MM.1S (cell line): ENCODE results near the gene MAP3K3.

Source experiments
- DNase-seq: peaks from one replicate; pipeline ENCODE4 v3.0.0-alpha.2; 2015
- H2AFZ ChIP-seq: fragments of 300-600 bp; sonication (generic); 2 replicates; pipeline ENCODE4 v1.6.0; 2016; ENCODE audit warnings: antibody characterized with exemption, low read length
- H3F3A ChIP-seq: fragments of 300-600 bp; sonication (generic); 2 replicates; pipeline ENCODE4 v1.6.1; 2016; ENCODE audit warnings: mild to moderate bottlenecking, antibody characterized with exemption, low read length, moderate library complexity, mixed read lengths; ENCODE audit not compliant: insufficient read depth
- H3K27ac ChIP-seq: fragments of 300-600 bp; sonication (generic); 2 replicates; pipeline ENCODE4 v1.5.1; 2016; ENCODE audit warnings: mild to moderate bottlenecking, low read length
- H3K27me3 ChIP-seq: fragments of 300-600 bp; sonication (generic); replicated peaks from 2 replicates; pipeline ENCODE4 v1.6.0; 2016; ENCODE audit warnings: low read length; ENCODE audit not compliant: insufficient read depth
- H3K36me3 ChIP-seq: fragments of 300-600 bp; sonication (generic); replicated peaks from 2 replicates; pipeline ENCODE4 v1.6.1; 2016; ENCODE audit warnings: mild to moderate bottlenecking, low read length, mixed read lengths; ENCODE audit not compliant: insufficient read depth
- H3K4me1 ChIP-seq: fragments of 300-600 bp; sonication (generic); 2 replicates; pipeline ENCODE4 v1.6.1; 2016; ENCODE audit warnings: low read length, mixed read lengths
- H3K4me2 ChIP-seq: fragments of 300-600 bp; sonication (generic); 2 replicates; pipeline ENCODE4 v1.6.0; 2016; ENCODE audit warnings: low read depth, low read length
- H3K4me3 ChIP-seq: fragments of 300-600 bp; sonication (generic); 2 replicates; pipeline ENCODE4 v1.5.1; 2016; ENCODE audit warnings: low read length, mixed read lengths
- H3K79me2 ChIP-seq: fragments of 300-600 bp; sonication (generic); 2 replicates; pipeline ENCODE4 v1.6.1; 2016; ENCODE audit warnings: mixed run types, low read length, mixed read lengths
- H3K9ac ChIP-seq: fragments of 300-600 bp; sonication (generic); 2 replicates; pipeline ENCODE4 v1.6.1; 2016; ENCODE audit warnings: low read length, mixed read lengths
- H3K9me2 ChIP-seq: fragments of 300-600 bp; sonication (generic); replicated peaks from 2 replicates; pipeline ENCODE4 v1.6.1; 2016; ENCODE audit warnings: mild to moderate bottlenecking, low read length, mixed read lengths; ENCODE audit not compliant: insufficient read depth
- H3K9me3 ChIP-seq: fragments of 300-600 bp; sonication (generic); replicated peaks from 2 replicates; pipeline ENCODE4 v1.6.1; 2016; ENCODE audit warnings: mild to moderate bottlenecking, low read length, mixed read lengths; ENCODE audit not compliant: insufficient read depth
- H4K20me1 ChIP-seq: fragments of 300-600 bp; sonication (generic); 2 replicates; pipeline ENCODE4 v1.6.1; 2016; ENCODE audit warnings: mild to moderate bottlenecking, low read length, moderate library complexity, mixed read lengths; ENCODE audit not compliant: insufficient read depth
- EZH2 ChIP-seq: fragments of 300-600 bp; sonication (generic); optimal IDR thresholded peaks from 2 replicates; pipeline ENCODE3; 2017; ENCODE audit warnings: low read depth, mild to moderate bottlenecking, antibody characterized with exemption, low read length, mixed read lengths
- EZH2phosphoT487 ChIP-seq: fragments of 300-600 bp; sonication (generic); IDR thresholded peaks from 2 replicates; pipeline ENCODE4 v1.6.1; 2018; ENCODE audit warnings: antibody characterized with exemption, low read length
- TF ChIP-seq, protein P1 (sequence below): fragments of 300-600 bp; sonication (generic); IDR thresholded peaks from 2 replicates; pipeline ENCODE4 v1.5.1; 2016; ENCODE audit warnings: antibody characterized with exemption, low read length, mixed read lengths

MAP3K3 gene

DNA sequence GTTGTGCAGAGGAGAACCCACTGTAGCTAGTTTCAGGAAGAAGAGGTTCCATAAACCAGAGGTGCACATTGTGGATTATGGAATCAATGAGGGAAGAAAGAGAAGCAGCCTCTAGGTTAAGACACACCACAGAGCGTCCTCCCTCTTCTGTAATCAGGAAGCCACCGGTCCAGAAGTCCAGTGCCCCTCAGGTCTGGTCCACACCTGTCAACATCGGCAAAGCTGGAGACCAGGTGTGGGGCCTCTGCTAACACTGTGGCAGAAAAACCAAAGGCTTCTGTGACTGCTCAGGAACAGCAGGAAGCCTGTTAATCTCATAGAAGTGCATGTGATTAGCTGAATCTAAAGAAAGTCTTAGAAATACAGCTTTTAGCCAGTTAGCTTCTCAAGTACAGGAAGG, 54.4 kb downstream of the MAP3K3 start:
- H3K9me3 ChIP-seq = no peaks in the 10 kb centered on the region
- H2AFZ ChIP-seq = no peak overlapping the region
- H3F3A ChIP-seq = no peaks in the 10 kb centered on the region
- H3K27ac ChIP-seq = no peak overlapping the region
- H3K36me3 ChIP-seq = no peaks in the 10 kb centered on the region
- H4K20me1 ChIP-seq = no peaks in the 10 kb centered on the region
- no peak overlapping the region for H3K4me3 ChIP-seq
- TF ChIP-seq EZH2phosphoT487 (no peak), EZH2 (no peak)
- TF ChIP-seq, protein P1, sequence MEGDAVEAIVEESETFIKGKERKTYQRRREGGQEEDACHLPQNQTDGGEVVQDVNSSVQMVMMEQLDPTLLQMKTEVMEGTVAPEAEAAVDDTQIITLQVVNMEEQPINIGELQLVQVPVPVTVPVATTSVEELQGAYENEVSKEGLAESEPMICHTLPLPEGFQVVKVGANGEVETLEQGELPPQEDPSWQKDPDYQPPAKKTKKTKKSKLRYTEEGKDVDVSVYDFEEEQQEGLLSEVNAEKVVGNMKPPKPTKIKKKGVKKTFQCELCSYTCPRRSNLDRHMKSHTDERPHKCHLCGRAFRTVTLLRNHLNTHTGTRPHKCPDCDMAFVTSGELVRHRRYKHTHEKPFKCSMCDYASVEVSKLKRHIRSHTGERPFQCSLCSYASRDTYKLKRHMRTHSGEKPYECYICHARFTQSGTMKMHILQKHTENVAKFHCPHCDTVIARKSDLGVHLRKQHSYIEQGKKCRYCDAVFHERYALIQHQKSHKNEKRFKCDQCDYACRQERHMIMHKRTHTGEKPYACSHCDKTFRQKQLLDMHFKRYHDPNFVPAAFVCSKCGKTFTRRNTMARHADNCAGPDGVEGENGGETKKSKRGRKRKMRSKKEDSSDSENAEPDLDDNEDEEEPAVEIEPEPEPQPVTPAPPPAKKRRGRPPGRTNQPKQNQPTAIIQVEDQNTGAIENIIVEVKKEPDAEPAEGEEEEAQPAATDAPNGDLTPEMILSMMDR = no peak
- H3K79me2 ChIP-seq = no peaks in the 10 kb centered on the region
- H3K4me1 ChIP-seq = no peaks in the 10 kb centered on the region
- DNase-seq = no peak
- H3K4me2 ChIP-seq = no peak overlapping the region
- H3K9ac ChIP-seq = no peak overlapping the region
- H3K27me3 ChIP-seq = no peaks in the 10 kb centered on the region
- no peaks in the 10 kb centered on the region for H3K9me2 ChIP-seq

- Histone ChIP-seq H3K27me3 (no peaks in the 10 kb centered on the region), H3K9me3 (no peaks in the 10 kb centered on the region), H4K20me1 (no peaks in the 10 kb centered on the region), H3K4me2 (no peak overlapping the region), H3K9ac (no peak overlapping the region), H3F3A (no peaks in the 10 kb centered on the region), H3K9me2 (no peaks in the 10 kb centered on the region), H3K27ac (no peak overlapping the region), H2AFZ (no peak overlapping the region), H3K79me2 (no peaks in the 10 kb centered on the region), H3K4me3 (no peak overlapping the region), H3K4me1 (no peaks in the 10 kb centered on the region), H3K36me3 (no peaks in the 10 kb centered on the region)
- DNase-seq = no peak
- TF ChIP-seq EZH2 (no peak), EZH2phosphoT487 (no peak)
- TF ChIP-seq, protein P1 = no peak
These were observed 57.0 kb downstream of the MAP3K3 start for GRCh38 chr17:63679214-63679613.

GRCh38 chr17:63680700-63681099, 58.5 kb downstream of the MAP3K3 start:
- H3K36me3 ChIP-seq = no peaks in the 10 kb centered on the region
- H3K9me3 ChIP-seq = no peaks in the 10 kb centered on the region
- H3K9me2 ChIP-seq = no peaks in the 10 kb centered on the region
- H2AFZ ChIP-seq = no peak overlapping the region
- H3K27me3 ChIP-seq = no peaks in the 10 kb centered on the region
- no peak overlapping the region for H3K27ac ChIP-seq
- no peaks in the 10 kb centered on the region for H3K4me1 ChIP-seq
- TF ChIP-seq EZH2 (no peak), EZH2phosphoT487 (no peak)
- TF ChIP-seq, protein P1 = no peak
- DNase-seq = no peak
- no peak overlapping the region for H3K9ac ChIP-seq
- H4K20me1 ChIP-seq = no peaks in the 10 kb centered on the region
- H3F3A ChIP-seq = no peaks in the 10 kb centered on the region
- H3K4me3 ChIP-seq = no peak overlapping the region
- H3K4me2 ChIP-seq = no peak overlapping the region
- H3K79me2 ChIP-seq = no peaks in the 10 kb centered on the region

DNA sequence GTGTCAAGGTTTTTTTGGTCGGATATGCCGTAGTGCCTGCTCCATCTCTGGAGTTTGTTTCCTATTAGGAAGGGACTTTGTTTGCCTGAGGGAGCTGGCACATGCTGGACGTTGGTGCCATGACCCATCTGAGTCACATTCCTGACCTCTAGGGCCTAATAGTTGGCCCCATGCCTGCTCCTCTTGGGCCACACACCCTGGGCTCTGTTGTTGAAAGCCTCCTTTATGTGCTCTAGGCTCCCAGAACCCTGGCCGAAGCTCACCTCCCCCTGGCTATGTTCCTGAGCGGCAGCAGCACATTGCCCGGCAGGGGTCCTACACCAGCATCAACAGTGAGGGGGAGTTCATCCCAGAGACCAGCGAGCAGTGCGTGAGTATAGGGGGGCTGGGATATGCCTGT, 59.3 kb downstream of the MAP3K3 start:
- H3K9me3 ChIP-seq = no peaks in the 10 kb centered on the region
- H4K20me1 ChIP-seq = no peaks in the 10 kb centered on the region
- H3K4me1 ChIP-seq = no peaks in the 10 kb centered on the region
- no peaks in the 10 kb centered on the region for H3F3A ChIP-seq
- no peak overlapping the region for H3K27ac ChIP-seq
- no peak overlapping the region for H3K4me3 ChIP-seq
- H3K27me3 ChIP-seq = no peaks in the 10 kb centered on the region
- H3K9ac ChIP-seq = no peak overlapping the region
- DNase-seq = no peak
- H3K9me2 ChIP-seq = no peaks in the 10 kb centered on the region
- no peak overlapping the region for H3K4me2 ChIP-seq
- no peak overlapping the region for H2AFZ ChIP-seq
- H3K79me2 ChIP-seq = no peaks in the 10 kb centered on the region
- no peaks in the 10 kb centered on the region for H3K36me3 ChIP-seq
- TF ChIP-seq EZH2 = no peak
- TF ChIP-seq, protein P1 = no peak
- no peak for TF ChIP-seq EZH2phosphoT487
